Cardiac muscle cell (in vitro differentiated cells and primary cell): Measurements from ENCODE around the gene OTUD4. TPM values are rescaled to one million over a fixed set of nuclear protein-coding genes. Genes with fewer than 3 reads are reported as not detected.

ENCODE experiments used
- DNase-seq, 2 donors: peaks; one replicate each; pipeline versions ENCODE4 v3.0.0 to v3.0.0-alpha.2; 2010 to 2017; ENCODE audit warnings: low read depth in 1 of 2, low spot score in 1 of 2
- H3K27ac ChIP-seq: fragments of 200-600 bp; sonication (generic); 2 replicates; pipeline ENCODE4 v1.5.1; 2016
- H3K27me3 ChIP-seq: fragments of 200-600 bp; sonication (generic); 2 replicates; pipeline ENCODE4 v1.6.0; 2016; ENCODE audit warnings: control low read depth
- H3K36me3 ChIP-seq: fragments of 200-600 bp; sonication (generic); 2 replicates; pipeline ENCODE4 v1.5.1; 2016; ENCODE audit warnings: control low read depth
- H3K4me1 ChIP-seq: fragments of 200-600 bp; sonication (generic); 2 replicates; pipeline ENCODE4 v1.8.1; 2017; ENCODE audit warnings: low read depth, mild to moderate bottlenecking, mixed run types
- H3K4me3 ChIP-seq: fragments of 200-600 bp; sonication (generic); 2 replicates; pipeline ENCODE4 v1.5.1; 2016; ENCODE audit warnings: mild to moderate bottlenecking
- H3K9me3 ChIP-seq: fragments of 200-600 bp; sonication (generic); 2 replicates; pipeline ENCODE4 v1.5.1; 2017; ENCODE audit warnings: low read depth, mild to moderate bottlenecking, control low read depth
- CTCF ChIP-seq: IDR thresholded peaks from 2 replicates; pipeline ENCODE4 v1.5.1; 2012; ENCODE audit warnings: low read depth, mild to moderate bottlenecking, low read length
- polyA plus RNA-seq: library from polyadenylated mRNA; unstranded; fragments of >200 nt; fragmentation: Nextera tagmentation; extraction: Ambion mirVana; gene quantifications from 2 replicates; pipeline ENCODE4 v1.2.1, GENCODE V29; 2016
- total RNA-seq: library from RNA; depleted of rRNA; stranded (reverse); fragments of >200 nt; gene quantifications from 2 replicates; pipeline ENCODE4 v1.2.3, GENCODE V29; 2016

The OTUD4 gene
- total and polyA plus RNA-seq, 2 experiments from 2014 or later, result 22.9 to 26.4 TPM

DNA sequence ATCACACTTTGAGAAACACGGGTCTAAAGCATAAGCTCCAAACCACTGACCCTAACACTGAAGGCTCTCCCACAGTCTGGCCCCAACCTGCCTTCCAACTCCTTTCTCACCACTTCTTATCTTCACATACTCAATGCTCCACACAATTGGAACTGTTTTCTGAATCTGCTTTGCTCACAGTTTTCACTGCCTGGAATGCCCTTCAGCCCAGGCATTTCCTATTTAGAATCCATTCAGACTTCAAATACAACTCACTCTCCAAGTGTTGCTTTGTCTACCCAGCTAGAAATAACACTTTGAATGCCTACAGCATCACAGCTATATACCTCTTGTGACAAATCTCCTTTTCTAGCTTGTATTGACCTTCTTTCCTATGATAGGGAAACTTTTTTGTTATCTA lies 10.2 kb downstream of the OTUD4 start:
- Histone ChIP-seq H3K27me3 (no peaks in the 10 kb centered on the region), H3K9me3 (no peaks in the 10 kb centered on the region), H3K4me1 (peaks cover 7% of the 10 kb centered on the region), H3K27ac (peak overlapping the region; percentile 76), H3K4me3 (no peak overlapping the region), H3K36me3 (peaks cover 32% of the 10 kb centered on the region)
- TF ChIP-seq CTCF, result no peak
- peak; percentile 23 to 49 for DNase-seq

- no peak overlapping the region for H3K27ac ChIP-seq
- H3K27me3 ChIP-seq, result no peaks in the 10 kb centered on the region
- no peaks in the 10 kb centered on the region for H3K9me3 ChIP-seq
- no peak for DNase-seq
- peaks cover 34% of the 10 kb centered on the region for H3K36me3 ChIP-seq
- H3K4me1 ChIP-seq, result peaks cover 7% of the 10 kb centered on the region
- H3K4me3 ChIP-seq, result no peak overlapping the region
- no peak for TF ChIP-seq CTCF
Observed at GRCh38 chr4:145168581-145169187, 11.7 kb downstream of the OTUD4 start.

- Histone ChIP-seq H3K9me3 (no peaks in the 10 kb centered on the region), H3K27ac (no peak overlapping the region), H3K27me3 (no peaks in the 10 kb centered on the region), H3K36me3 (peaks cover 30% of the 10 kb centered on the region), H3K4me3 (no peak overlapping the region), H3K4me1 (peaks cover 7% of the 10 kb centered on the region)
- TF ChIP-seq CTCF, result no peak
- DNase-seq, result no peak
Observed at GRCh38 chr4:145167887-145168286, 12.5 kb downstream of the OTUD4 start.

DNA sequence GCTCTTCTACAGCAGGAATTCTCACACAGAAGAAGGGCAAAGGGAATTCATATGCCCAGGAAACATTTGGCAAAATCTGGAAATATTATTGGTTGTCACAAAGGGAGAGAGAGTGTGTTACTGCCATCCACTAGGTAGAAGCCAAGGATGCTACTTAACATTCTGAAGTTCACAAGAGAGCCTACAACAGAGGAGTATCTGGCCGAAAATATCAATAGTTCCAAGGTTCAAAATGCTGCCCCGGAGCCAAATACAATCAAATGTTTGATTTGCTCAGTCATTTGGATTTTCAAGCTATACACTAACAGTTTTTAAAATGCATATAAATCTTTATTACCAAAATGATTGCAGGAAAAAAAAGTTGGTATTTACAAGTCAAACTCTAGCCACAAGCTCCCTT lies 18.8 kb downstream of the OTUD4 start:
- Histone ChIP-seq H3K4me1 (peaks cover 13% of the 10 kb centered on the region), H3K9me3 (no peaks in the 10 kb centered on the region), H3K36me3 (peaks cover 22% of the 10 kb centered on the region), H3K4me3 (no peak overlapping the region), H3K27me3 (no peaks in the 10 kb centered on the region), H3K27ac (no peak overlapping the region)
- TF ChIP-seq CTCF, result no peak
- DNase-seq, result no peak

DNA sequence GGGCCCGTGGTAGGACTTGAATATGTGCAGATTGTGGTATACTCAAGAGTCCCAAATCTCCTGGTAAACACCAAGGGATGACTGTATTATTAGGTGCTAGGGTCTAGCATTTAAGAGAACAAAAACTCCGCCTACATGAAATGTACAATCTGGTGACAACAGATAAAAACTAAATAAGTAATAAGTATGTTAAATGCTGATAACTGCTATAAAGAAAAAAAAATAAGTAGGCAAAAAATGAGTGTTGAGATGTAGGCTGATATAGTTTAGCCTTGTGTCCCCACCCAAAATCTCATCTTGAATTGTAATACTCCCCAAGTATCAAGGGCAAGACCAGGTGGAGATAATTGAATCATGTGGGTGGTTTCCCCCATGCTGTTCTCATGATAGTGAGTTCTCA lies 23.4 kb downstream of the OTUD4 start:
- H3K27ac ChIP-seq, result no peak overlapping the region
- no peaks in the 10 kb centered on the region for H3K9me3 ChIP-seq
- H3K36me3 ChIP-seq, result peaks cover 36% of the 10 kb centered on the region
- TF ChIP-seq CTCF, result no peak
- DNase-seq, result no peak
- peaks cover 13% of the 10 kb centered on the region for H3K4me1 ChIP-seq
- no peaks in the 10 kb centered on the region for H3K27me3 ChIP-seq
- H3K4me3 ChIP-seq, result no peak overlapping the region
